ENCODE data around the gene MPPED1. TPM values are rescaled to one million over a fixed set of nuclear protein-coding genes. Genes with fewer than 3 reads are reported as not detected.

Gene MPPED1
- total RNA-seq, 3 donors from 2014 or later = 0.17 TPM; not detected in 2

GRCh38 chr22:43530349-43531201, 118.8 kb downstream of the MPPED1 start:
- Histone ChIP-seq H3K9me3 (no peaks in the 10 kb centered on the region), H3K4me1 (ENCODE audit: low read depth) (no peaks in the 10 kb centered on the region), H3K36me3 (ENCODE audit: low read depth) (no peaks in the 10 kb centered on the region), H3K4me3 (no peak overlapping the region)
- DNase-seq (no peak), ATAC-seq (no peak)
- intact Hi-C loops (cut with DNase I, micrococcal nuclease) = no loop called here
- no peak for TF ChIP-seq CTCF (IDR thresholded peaks at IDR 0.05)

GRCh38 chr22:43531651-43532050, 119.8 kb downstream of the MPPED1 start:
- DNase-seq (no peak), ATAC-seq (no peak)
- H3K4me1 ChIP-seq (ENCODE audit: low read depth) = no peaks in the 10 kb centered on the region
- H3K9me3 ChIP-seq = no peaks in the 10 kb centered on the region
- intact Hi-C loops (cut with DNase I, micrococcal nuclease) = no loop called here
- no peak overlapping the region for H3K4me3 ChIP-seq
- TF ChIP-seq CTCF (IDR thresholded peaks at IDR 0.05) = no peak
- H3K36me3 ChIP-seq (ENCODE audit: low read depth) = no peaks in the 10 kb centered on the region

GRCh38 chr22:43532301-43533155, 120.7 kb downstream of the MPPED1 start:
- no peak for DNase-seq

GRCh38 chr22:43533156-43533530, 121.3 kb downstream of the MPPED1 start:
- H3K9me3 ChIP-seq = no peaks in the 10 kb centered on the region
- TF ChIP-seq CTCF (IDR thresholded peaks at IDR 0.05) = no peak
- DNase-seq (no peak), ATAC-seq (no peak)
- no peaks in the 10 kb centered on the region for H3K4me1 ChIP-seq (ENCODE audit: low read depth)
- no peak overlapping the region for H3K4me3 ChIP-seq
- intact Hi-C loops (cut with DNase I, micrococcal nuclease) = no loop called here
- no peaks in the 10 kb centered on the region for H3K36me3 ChIP-seq (ENCODE audit: low read depth)

More at GRCh38 chr22:43532301-43533155, 120.7 kb downstream of the MPPED1 start:
- intact Hi-C loops (cut with DNase I, micrococcal nuclease) = no loop called here
- ATAC-seq = no peak
- no peaks in the 10 kb centered on the region for H3K4me1 ChIP-seq (ENCODE audit: low read depth)
- H3K4me3 ChIP-seq = no peak overlapping the region
- no peaks in the 10 kb centered on the region for H3K36me3 ChIP-seq (ENCODE audit: low read depth)
- H3K9me3 ChIP-seq = no peaks in the 10 kb centered on the region
- no peak for TF ChIP-seq CTCF (IDR thresholded peaks at IDR 0.05)

GRCh38 chr22:43533656-43534428, 122.0 kb downstream of the MPPED1 start:
- ATAC-seq (no peak), DNase-seq (no peak)
- H3K9me3 ChIP-seq = no peaks in the 10 kb centered on the region
- intact Hi-C loops (cut with DNase I, micrococcal nuclease) = no loop called here
- no peak overlapping the region for H3K4me3 ChIP-seq
- H3K4me1 ChIP-seq (ENCODE audit: low read depth) = no peaks in the 10 kb centered on the region
- H3K36me3 ChIP-seq (ENCODE audit: low read depth) = no peaks in the 10 kb centered on the region
- no peak for TF ChIP-seq CTCF (IDR thresholded peaks at IDR 0.05)
